SK-N-MC (cell line): ENCODE results near the gene BABAM2.
"Not testable (repeated sequence)": the region's sequence is repeated elsewhere in the genome, so short reads cannot be mapped to it uniquely, and the experiment has no call there.

Experiments used
- DNase-seq: peaks from one replicate; pipeline ENCODE4 v3.0.0-alpha.2; 2011; ENCODE audit warnings: low read depth, low spot score
- H3K27ac ChIP-seq: fragments of 200-600 bp; sonication (generic); 2 replicates; pipeline ENCODE4 v1.5.1; 2016; ENCODE audit warnings: mixed run types
- H3K36me3 ChIP-seq: fragments of 200-600 bp; sonication (generic); 2 replicates; pipeline ENCODE4 v1.6.1; 2017; ENCODE audit warnings: antibody characterized with exemption, low read length, mixed read lengths; ENCODE audit not compliant: insufficient read depth
- H3K4me3 ChIP-seq: fragments of 200-600 bp; sonication (generic); 2 replicates; pipeline ENCODE4 v1.5.1; 2016
- H3K9ac ChIP-seq: fragments of 200-600 bp; sonication (generic); 2 replicates; pipeline ENCODE4 v1.8.0; 2017; ENCODE audit warnings: mixed run types, mixed read lengths; ENCODE audit not compliant: insufficient read length
- H3K9me3 ChIP-seq: fragments of 200-600 bp; sonication (generic); 2 replicates; pipeline ENCODE4 v1.6.1; 2017; ENCODE audit warnings: low read depth, mild to moderate bottlenecking, antibody characterized with exemption, low read length, moderate library complexity, mixed read lengths
- EZH2 ChIP-seq: fragments of 200-600 bp; sonication (generic); IDR thresholded peaks from one replicate; pipeline ENCODE4 v1.6.1; 2017; ENCODE audit warnings: antibody characterized with exemption
- FOXP2 ChIP-seq: optimal IDR thresholded peaks from 2 replicates; pipeline ENCODE3; 2011; ENCODE audit warnings: mild to moderate bottlenecking, moderate library complexity; ENCODE audit not compliant: insufficient read depth; ENCODE audit errors: extremely low read length, control extremely low read depth
- POLR2AphosphoS5 ChIP-seq: IDR thresholded peaks from 2 replicates; pipeline ENCODE4 v1.6.1; 2012; ENCODE audit warnings: mild to moderate bottlenecking, low read depth, low read length, borderline replicate concordance

BABAM2 gene

GRCh38 chr2:27870724-27871123 is 19.8 kb upstream of the BABAM2 start:
- TF ChIP-seq EZH2 (no peak), FOXP2 (no peak), POLR2AphosphoS5 (no peak)
- Histone ChIP-seq H3K36me3 (no peaks in the 10 kb centered on the region), H3K9me3 (no peaks in the 10 kb centered on the region), H3K27ac (no peak overlapping the region), H3K4me3 (no peak overlapping the region), H3K9ac (no peak overlapping the region)
- DNase-seq, result no peak

GRCh38 chr2:27871802-27872201 is 18.7 kb upstream of the BABAM2 start:
- no peak overlapping the region for H3K4me3 ChIP-seq
- H3K9ac ChIP-seq, result no peak overlapping the region
- no peaks in the 10 kb centered on the region for H3K36me3 ChIP-seq
- no peaks in the 10 kb centered on the region for H3K9me3 ChIP-seq
- H3K27ac ChIP-seq, result no peak overlapping the region
- no peak for DNase-seq
- TF ChIP-seq POLR2AphosphoS5 (no peak), EZH2 (no peak), FOXP2 (no peak)

GRCh38 chr2:27873091-27873490 is 17.4 kb upstream of the BABAM2 start:
- H3K9ac ChIP-seq, result no peak overlapping the region
- no peaks in the 10 kb centered on the region for H3K36me3 ChIP-seq
- DNase-seq, result no peak
- H3K4me3 ChIP-seq, result no peak overlapping the region
- H3K27ac ChIP-seq, result no peak overlapping the region
- no peaks in the 10 kb centered on the region for H3K9me3 ChIP-seq
- no peak for TF ChIP-seq EZH2
- no peak for TF ChIP-seq FOXP2
- TF ChIP-seq POLR2AphosphoS5, result no peak

- Histone ChIP-seq H3K27ac (no peak overlapping the region), H3K36me3 (no peaks in the 10 kb centered on the region), H3K9ac (no peak overlapping the region), H3K4me3 (no peak overlapping the region), H3K9me3 (no peaks in the 10 kb centered on the region)
- no peak for TF ChIP-seq FOXP2
- TF ChIP-seq POLR2AphosphoS5, result no peak
- no peak for TF ChIP-seq EZH2
- no peak for DNase-seq
These were observed 15.2 kb upstream of the BABAM2 start for GRCh38 chr2:27875089-27875881.

- no peaks in the 10 kb centered on the region for H3K36me3 ChIP-seq
- DNase-seq, result no peak
- H3K27ac ChIP-seq, result no peak overlapping the region
- no peak overlapping the region for H3K9ac ChIP-seq
- H3K4me3 ChIP-seq, result no peak overlapping the region
- no peaks in the 10 kb centered on the region for H3K9me3 ChIP-seq
- no peak for TF ChIP-seq FOXP2
- TF ChIP-seq EZH2, result no peak
- no peak for TF ChIP-seq POLR2AphosphoS5
These were observed 11.7 kb upstream of the BABAM2 start for GRCh38 chr2:27878825-27879224.

- H3K4me3 ChIP-seq, H3K9ac ChIP-seq, DNase-seq: not testable (repeated sequence)
These were observed 8.5 kb upstream of the BABAM2 start for GRCh38 chr2:27881815-27882583.

GRCh38 chr2:27882584-27882922 is 8.0 kb upstream of the BABAM2 start:
- H3K4me3 ChIP-seq, H3K27ac ChIP-seq, DNase-seq, H3K36me3 ChIP-seq, H3K9me3 ChIP-seq, H3K9ac ChIP-seq: not testable (repeated sequence)

More at GRCh38 chr2:27881815-27882583, 8.5 kb upstream of the BABAM2 start:
- H3K9me3 ChIP-seq, H3K27ac ChIP-seq, H3K36me3 ChIP-seq: not testable (repeated sequence)

- TF ChIP-seq FOXP2, result no peak
- no peak for TF ChIP-seq POLR2AphosphoS5
- no peak for TF ChIP-seq EZH2
- no peaks in the 10 kb centered on the region for H3K9me3 ChIP-seq
- H3K36me3 ChIP-seq, result no peaks in the 10 kb centered on the region
- no peak overlapping the region for H3K9ac ChIP-seq
- no peak for DNase-seq
- no peak overlapping the region for H3K27ac ChIP-seq
- H3K4me3 ChIP-seq, result no peak overlapping the region
These were observed 5.9 kb upstream of the BABAM2 start for GRCh38 chr2:27884601-27885000.

GRCh38 chr2:27885234-27885633 is 5.3 kb upstream of the BABAM2 start:
- no peaks in the 10 kb centered on the region for H3K9me3 ChIP-seq
- H3K9ac ChIP-seq, result no peak overlapping the region
- no peak for TF ChIP-seq FOXP2
- no peak for TF ChIP-seq EZH2
- TF ChIP-seq POLR2AphosphoS5, result no peak
- H3K4me3 ChIP-seq, result no peak overlapping the region
- DNase-seq, result no peak
- no peak overlapping the region for H3K27ac ChIP-seq
- H3K36me3 ChIP-seq, result no peaks in the 10 kb centered on the region
